DND-41 (cell line): ENCODE results near the gene GABRG3.

Source experiments
- ATAC-seq: fragments of 200-7000 bp; cut with Tn5 transposase; 3 replicates; pipeline ENCODE4 v1.9.1; 2021; ENCODE audit warnings: low read depth; ENCODE audit not compliant: insufficient read depth
- DNase-seq: peaks from one replicate; pipeline ENCODE4 v3.0.0-alpha.2; 2020
- H2AFZ ChIP-seq: 2 replicates; pipeline ENCODE4 v1.6.0; 2012; ENCODE audit warnings: low read depth, low read length
- H3K27ac ChIP-seq: 2 replicates; pipeline ENCODE4 v1.5.1; 2012; ENCODE audit warnings: low read length, inconsistent platforms
- H3K27me3 ChIP-seq: fragments of 200-600 bp; sonication (generic); 2 replicates; pipeline ENCODE4 v1.6.0; 2012; ENCODE audit warnings: low read length, mild to moderate bottlenecking, inconsistent platforms; ENCODE audit not compliant: insufficient read depth, poor library complexity
- H3K36me3 ChIP-seq: 2 replicates; pipeline ENCODE4 v1.5.1; 2012; ENCODE audit warnings: low read length, inconsistent platforms; ENCODE audit not compliant: insufficient read depth
- H3K4me1 ChIP-seq: 2 replicates; pipeline ENCODE4 v1.5.1; 2012; ENCODE audit warnings: mild to moderate bottlenecking, low read length; ENCODE audit not compliant: insufficient read depth
- H3K4me2 ChIP-seq: 2 replicates; pipeline ENCODE4 v1.6.0; 2012; ENCODE audit warnings: mild to moderate bottlenecking, moderate library complexity, low read length, inconsistent platforms; ENCODE audit not compliant: insufficient read depth
- H3K4me3 ChIP-seq, 2 experiments: fragments of 200-600 bp in 1 of 2; shearing (Covaris generic) in 1 of 2; 2 replicates each; pipeline ENCODE4 v1.5.1; 2012 to 2016; ENCODE audit warnings: inconsistent platforms in 2 of 2, low read length in 2 of 2, mild to moderate bottlenecking in 2 of 2, low read depth in 1 of 2, moderate library complexity in 1 of 2
- H3K79me2 ChIP-seq: 2 replicates; pipeline ENCODE4 v1.6.0; 2012; ENCODE audit warnings: low read length, inconsistent platforms; ENCODE audit not compliant: insufficient read depth
- H3K9ac ChIP-seq: 2 replicates; pipeline ENCODE4 v1.6.0; 2012; ENCODE audit warnings: low read depth, mild to moderate bottlenecking, inconsistent platforms, low read length, moderate library complexity
- H3K9me3 ChIP-seq: 2 replicates; pipeline ENCODE4 v1.5.1; 2012; ENCODE audit warnings: low read length, moderate library complexity, mild to moderate bottlenecking, inconsistent platforms; ENCODE audit not compliant: insufficient read depth, severe bottlenecking
- H4K20me1 ChIP-seq: 2 replicates; pipeline ENCODE4 v1.6.0; 2012; ENCODE audit warnings: low read length; ENCODE audit not compliant: insufficient read depth
- EZH2 ChIP-seq: IDR thresholded peaks from 3 replicates; pipeline ENCODE4 v1.6.1; 2012; ENCODE audit warnings: borderline replicate concordance, low read depth, mild to moderate bottlenecking, moderate library complexity, low read length, inconsistent platforms; ENCODE audit not compliant: severe bottlenecking
- TF ChIP-seq, protein P1 (sequence below): IDR thresholded peaks from 2 replicates; pipeline ENCODE4 v1.5.1; 2012; ENCODE audit warnings: borderline replicate concordance, low read length, moderate library complexity, mild to moderate bottlenecking; ENCODE audit not compliant: poor library complexity, severe bottlenecking; ENCODE audit errors: extremely low read depth

The GABRG3 gene

DNA sequence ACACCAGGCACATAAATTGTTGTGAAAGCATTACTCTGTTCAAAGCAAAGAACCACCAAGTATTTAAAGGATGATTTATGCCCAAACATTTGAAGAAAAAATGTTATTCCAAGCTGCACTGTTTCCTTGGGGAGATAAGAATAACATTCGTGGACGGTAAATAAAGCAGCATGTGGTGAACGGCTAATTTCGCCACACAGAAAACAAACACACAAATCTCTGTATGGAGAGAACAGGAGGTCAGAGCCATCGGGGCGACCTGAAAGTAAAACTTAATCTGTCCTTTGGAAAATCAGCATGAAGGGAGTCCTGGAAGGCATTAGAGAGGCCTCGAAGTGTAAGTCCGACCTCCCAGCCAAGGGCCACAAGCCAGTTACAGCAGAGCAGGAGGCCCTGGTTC is 27.1 kb upstream of the GABRG3 start:
- no peak for ATAC-seq
- no peak for TF ChIP-seq EZH2
- TF ChIP-seq, protein P1, sequence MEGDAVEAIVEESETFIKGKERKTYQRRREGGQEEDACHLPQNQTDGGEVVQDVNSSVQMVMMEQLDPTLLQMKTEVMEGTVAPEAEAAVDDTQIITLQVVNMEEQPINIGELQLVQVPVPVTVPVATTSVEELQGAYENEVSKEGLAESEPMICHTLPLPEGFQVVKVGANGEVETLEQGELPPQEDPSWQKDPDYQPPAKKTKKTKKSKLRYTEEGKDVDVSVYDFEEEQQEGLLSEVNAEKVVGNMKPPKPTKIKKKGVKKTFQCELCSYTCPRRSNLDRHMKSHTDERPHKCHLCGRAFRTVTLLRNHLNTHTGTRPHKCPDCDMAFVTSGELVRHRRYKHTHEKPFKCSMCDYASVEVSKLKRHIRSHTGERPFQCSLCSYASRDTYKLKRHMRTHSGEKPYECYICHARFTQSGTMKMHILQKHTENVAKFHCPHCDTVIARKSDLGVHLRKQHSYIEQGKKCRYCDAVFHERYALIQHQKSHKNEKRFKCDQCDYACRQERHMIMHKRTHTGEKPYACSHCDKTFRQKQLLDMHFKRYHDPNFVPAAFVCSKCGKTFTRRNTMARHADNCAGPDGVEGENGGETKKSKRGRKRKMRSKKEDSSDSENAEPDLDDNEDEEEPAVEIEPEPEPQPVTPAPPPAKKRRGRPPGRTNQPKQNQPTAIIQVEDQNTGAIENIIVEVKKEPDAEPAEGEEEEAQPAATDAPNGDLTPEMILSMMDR, result no peak
- H3K4me3 ChIP-seq, result no peak overlapping the region

DNA sequence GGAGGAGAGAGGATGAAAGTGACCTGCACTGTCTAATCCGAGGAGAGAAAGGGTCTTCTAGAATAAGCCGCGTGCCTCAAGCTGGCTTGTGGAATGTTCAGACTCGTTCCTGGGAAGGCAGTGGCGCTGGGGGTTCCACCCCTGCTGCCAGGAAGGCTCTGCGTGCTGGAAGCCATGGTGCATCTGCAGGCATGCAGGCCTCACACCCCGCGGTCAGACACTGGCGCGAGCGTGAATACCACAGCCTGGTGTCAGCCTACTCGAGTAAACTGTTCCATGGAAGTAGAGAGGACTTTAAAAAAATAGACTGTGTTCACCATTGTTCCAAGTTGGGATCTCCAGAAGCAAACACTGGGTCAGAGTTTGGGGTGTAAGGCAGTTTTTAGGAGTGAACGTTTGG is 25.9 kb upstream of the GABRG3 start:
- Histone ChIP-seq H3K27ac (no peak overlapping the region), H3K4me3 (no peak overlapping the region), H3K79me2 (no peaks in the 10 kb centered on the region), H2AFZ (no peak overlapping the region), H3K27me3 (no peaks in the 10 kb centered on the region), H3K4me2 (no peak overlapping the region), H3K9me3 (no peaks in the 10 kb centered on the region), H4K20me1 (no peaks in the 10 kb centered on the region), H3K36me3 (no peaks in the 10 kb centered on the region), H3K4me1 (no peaks in the 10 kb centered on the region), H3K9ac (no peak overlapping the region)
- DNase-seq (no peak), ATAC-seq (no peak)
- no peak for TF ChIP-seq EZH2
- TF ChIP-seq, protein P1, result no peak

More for the DNA sequence above, 27.1 kb upstream of the GABRG3 start:
- no peak for DNase-seq
- no peak overlapping the region for H2AFZ ChIP-seq
- no peak overlapping the region for H3K27ac ChIP-seq
- no peak overlapping the region for H3K4me2 ChIP-seq
- H4K20me1 ChIP-seq, result no peaks in the 10 kb centered on the region
- no peak overlapping the region for H3K9ac ChIP-seq
- H3K79me2 ChIP-seq, result no peaks in the 10 kb centered on the region
- H3K9me3 ChIP-seq, result no peaks in the 10 kb centered on the region
- no peaks in the 10 kb centered on the region for H3K4me1 ChIP-seq
- H3K27me3 ChIP-seq, result no peaks in the 10 kb centered on the region
- no peaks in the 10 kb centered on the region for H3K36me3 ChIP-seq

DNA sequence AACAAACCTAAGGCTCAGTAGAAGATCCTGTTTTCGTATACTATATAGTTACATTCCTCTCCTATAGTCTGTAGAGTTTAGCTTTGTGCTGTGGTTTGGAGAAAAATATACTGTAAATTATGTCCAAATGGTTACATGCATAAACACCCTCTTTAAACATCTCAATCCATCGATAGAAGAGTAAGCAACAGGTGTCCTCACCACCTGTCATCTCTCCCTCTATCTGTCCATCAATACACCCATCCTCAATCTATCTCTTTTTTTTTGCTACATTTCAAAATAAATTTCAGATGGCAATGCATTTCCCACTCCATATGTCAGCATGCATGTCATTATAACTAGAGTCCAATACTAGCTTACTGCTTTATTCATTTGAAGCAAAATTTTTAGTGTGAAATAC is 21.0 kb upstream of the GABRG3 start:
- no peak for DNase-seq
- H3K9ac ChIP-seq, result no peak overlapping the region
- no peak for TF ChIP-seq EZH2
- TF ChIP-seq, protein P1, result no peak

DNA sequence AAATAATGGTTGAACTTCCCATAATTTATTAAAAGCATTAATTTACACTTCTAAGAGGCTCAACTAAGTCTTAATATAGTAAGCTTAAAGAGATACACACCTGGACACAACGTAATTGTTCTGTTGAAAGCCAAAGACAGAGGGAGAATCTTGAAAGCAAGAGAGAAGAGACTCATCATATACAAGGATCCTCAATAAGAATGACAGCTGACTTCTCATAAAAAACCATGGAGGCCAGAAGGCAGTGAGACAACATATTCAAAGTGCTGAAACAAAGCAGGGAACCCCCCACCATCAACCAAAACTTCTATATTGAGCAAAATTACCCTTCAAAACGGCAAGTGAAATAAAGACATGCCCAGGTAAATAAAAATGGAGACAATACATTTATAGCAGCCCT is 16.6 kb upstream of the GABRG3 start:
- no peak overlapping the region for H3K4me2 ChIP-seq
- TF ChIP-seq, protein P1, result no peak
- no peak for TF ChIP-seq EZH2
- no peak overlapping the region for H3K27ac ChIP-seq
- no peaks in the 10 kb centered on the region for H3K27me3 ChIP-seq
- ATAC-seq, result no peak
- no peaks in the 10 kb centered on the region for H4K20me1 ChIP-seq
- no peaks in the 10 kb centered on the region for H3K9me3 ChIP-seq
- no peak overlapping the region for H3K4me3 ChIP-seq
- H2AFZ ChIP-seq, result no peak overlapping the region
- H3K79me2 ChIP-seq, result no peaks in the 10 kb centered on the region
- DNase-seq, result no peak
- no peak overlapping the region for H3K9ac ChIP-seq
- H3K36me3 ChIP-seq, result no peaks in the 10 kb centered on the region
- H3K4me1 ChIP-seq, result no peaks in the 10 kb centered on the region

More for the DNA sequence above, 21.0 kb upstream of the GABRG3 start:
- Histone ChIP-seq H3K79me2 (no peaks in the 10 kb centered on the region), H3K9me3 (no peaks in the 10 kb centered on the region), H3K36me3 (no peaks in the 10 kb centered on the region), H3K4me1 (no peaks in the 10 kb centered on the region), H4K20me1 (no peaks in the 10 kb centered on the region), H3K27me3 (no peaks in the 10 kb centered on the region), H3K27ac (no peak overlapping the region), H3K4me3 (no peak overlapping the region), H2AFZ (no peak overlapping the region), H3K4me2 (no peak overlapping the region)
- no peak for ATAC-seq
